SK-N-MC (cell line): ENCODE results near the gene VNN1.

Source experiments
- DNase-seq: peaks from one replicate; pipeline ENCODE4 v3.0.0-alpha.2; 2011; ENCODE audit warnings: low read depth, low spot score
- H3K27ac ChIP-seq: fragments of 200-600 bp; sonication (generic); 2 replicates; pipeline ENCODE4 v1.5.1; 2016; ENCODE audit warnings: mixed run types
- H3K36me3 ChIP-seq: fragments of 200-600 bp; sonication (generic); 2 replicates; pipeline ENCODE4 v1.6.1; 2017; ENCODE audit warnings: antibody characterized with exemption, low read length, mixed read lengths; ENCODE audit not compliant: insufficient read depth
- H3K4me3 ChIP-seq: fragments of 200-600 bp; sonication (generic); 2 replicates; pipeline ENCODE4 v1.5.1; 2016
- H3K9ac ChIP-seq: fragments of 200-600 bp; sonication (generic); 2 replicates; pipeline ENCODE4 v1.8.0; 2017; ENCODE audit warnings: mixed run types, mixed read lengths; ENCODE audit not compliant: insufficient read length
- H3K9me3 ChIP-seq: fragments of 200-600 bp; sonication (generic); 2 replicates; pipeline ENCODE4 v1.6.1; 2017; ENCODE audit warnings: low read depth, mild to moderate bottlenecking, antibody characterized with exemption, low read length, moderate library complexity, mixed read lengths
- EZH2 ChIP-seq: fragments of 200-600 bp; sonication (generic); IDR thresholded peaks from one replicate; pipeline ENCODE4 v1.6.1; 2017; ENCODE audit warnings: antibody characterized with exemption
- FOXP2 ChIP-seq: optimal IDR thresholded peaks from 2 replicates; pipeline ENCODE3; 2011; ENCODE audit warnings: mild to moderate bottlenecking, moderate library complexity; ENCODE audit not compliant: insufficient read depth; ENCODE audit errors: extremely low read length, control extremely low read depth
- POLR2AphosphoS5 ChIP-seq: IDR thresholded peaks from 2 replicates; pipeline ENCODE4 v1.6.1; 2012; ENCODE audit warnings: mild to moderate bottlenecking, low read depth, low read length, borderline replicate concordance

VNN1 gene

DNA sequence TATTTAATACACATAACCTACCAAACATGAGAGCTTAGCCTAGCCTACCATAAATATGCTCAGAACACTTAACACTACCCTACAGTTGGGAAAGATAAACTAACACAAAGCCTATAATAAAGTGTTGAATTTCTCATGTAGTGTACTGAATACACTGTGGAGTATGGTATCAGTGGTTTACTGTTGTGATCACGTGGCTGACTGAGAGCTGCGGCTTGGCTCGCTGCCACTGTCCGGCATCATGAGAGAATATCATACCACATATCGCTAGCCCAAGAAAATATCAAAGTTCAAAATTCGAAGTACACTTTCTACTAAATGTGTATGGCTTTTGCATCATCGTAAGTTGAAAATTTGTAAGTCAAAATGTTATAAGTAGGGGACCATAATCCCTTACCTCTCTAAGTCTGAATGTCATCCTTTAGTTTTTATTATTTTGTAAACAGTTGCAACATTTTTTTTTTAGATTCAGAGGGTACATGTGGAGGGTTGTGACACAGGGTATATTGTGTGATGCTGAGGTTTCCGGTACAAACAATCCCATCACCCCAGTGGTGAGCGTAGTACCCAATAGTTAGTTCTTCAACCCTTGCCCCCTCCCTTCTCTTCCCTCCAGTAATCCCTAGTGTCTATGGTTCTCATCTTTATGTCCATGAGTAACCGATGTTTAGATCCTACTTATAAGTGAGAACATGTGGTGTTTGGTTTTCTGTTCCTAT lies 40.3 kb downstream of the VNN1 start:
- TF ChIP-seq EZH2 (no peak), POLR2AphosphoS5 (no peak), FOXP2 (no peak)
- H3K27ac ChIP-seq, result no peak overlapping the region
- no peak overlapping the region for H3K9ac ChIP-seq
- no peaks in the 10 kb centered on the region for H3K36me3 ChIP-seq
- no peaks in the 10 kb centered on the region for H3K9me3 ChIP-seq
- H3K4me3 ChIP-seq, result no peak overlapping the region
- no peak for DNase-seq

DNA sequence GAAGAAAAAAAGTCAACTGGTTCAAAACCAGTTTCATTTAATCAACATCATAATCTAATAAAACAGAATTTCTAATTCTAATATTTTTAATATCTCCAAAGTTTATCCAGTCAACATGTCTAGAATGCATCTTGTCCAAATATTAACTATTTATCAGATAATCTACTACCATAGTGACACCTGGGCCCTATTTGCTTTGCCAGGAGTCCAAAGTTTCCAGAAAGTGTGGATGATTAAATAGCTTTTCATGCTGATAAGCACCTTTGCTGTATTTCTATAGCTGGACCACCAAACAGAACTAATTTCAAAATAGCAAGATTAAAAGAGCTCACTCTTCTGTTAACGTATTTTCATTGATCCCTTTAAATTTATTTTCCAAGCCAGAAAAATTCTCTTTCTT lies 42.6 kb downstream of the VNN1 start:
- Histone ChIP-seq H3K9ac (no peak overlapping the region), H3K27ac (no peak overlapping the region)
- TF ChIP-seq EZH2 (no peak), FOXP2 (no peak), POLR2AphosphoS5 (no peak)

DNA sequence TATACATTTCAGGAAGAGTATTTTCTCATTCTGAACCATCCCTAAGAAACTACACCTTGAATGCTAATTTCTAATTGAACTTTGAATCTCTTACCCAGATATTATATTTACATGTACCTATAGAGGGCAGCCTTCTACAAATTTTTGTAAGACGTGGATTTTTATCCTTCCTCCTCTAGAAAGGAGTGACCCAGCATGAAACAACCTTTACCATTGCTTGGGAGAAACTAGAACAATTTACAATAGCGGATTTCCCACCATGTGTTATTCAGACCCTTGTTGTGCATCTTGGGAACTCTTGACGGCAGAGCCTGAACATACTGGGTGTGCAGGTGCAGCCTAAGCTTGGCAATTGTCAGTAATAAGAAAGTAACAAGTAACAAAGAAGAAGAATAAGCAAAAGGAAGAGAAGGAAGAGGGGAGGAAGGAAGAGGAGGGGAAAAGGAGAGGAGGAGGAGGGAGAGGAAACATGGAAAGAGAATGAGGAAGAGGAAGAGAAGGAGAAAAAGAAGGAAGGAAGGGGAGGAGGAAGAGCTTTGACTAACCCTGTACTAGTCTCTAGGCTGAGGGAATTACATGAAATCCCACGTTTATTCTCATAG lies 44.1 kb downstream of the VNN1 start:
- H3K27ac ChIP-seq, result no peak overlapping the region
- no peaks in the 10 kb centered on the region for H3K9me3 ChIP-seq
- TF ChIP-seq POLR2AphosphoS5, result no peak
- no peak for TF ChIP-seq EZH2
- no peak for TF ChIP-seq FOXP2
- H3K9ac ChIP-seq, result no peak overlapping the region
- no peak for DNase-seq
- peak overlapping the region; percentile 57 for H3K4me3 ChIP-seq
- no peaks in the 10 kb centered on the region for H3K36me3 ChIP-seq

More for the DNA sequence above, 42.6 kb downstream of the VNN1 start:
- H3K4me3 ChIP-seq, result no peak overlapping the region
- no peak for DNase-seq
- no peaks in the 10 kb centered on the region for H3K36me3 ChIP-seq
- H3K9me3 ChIP-seq, result no peaks in the 10 kb centered on the region

DNA sequence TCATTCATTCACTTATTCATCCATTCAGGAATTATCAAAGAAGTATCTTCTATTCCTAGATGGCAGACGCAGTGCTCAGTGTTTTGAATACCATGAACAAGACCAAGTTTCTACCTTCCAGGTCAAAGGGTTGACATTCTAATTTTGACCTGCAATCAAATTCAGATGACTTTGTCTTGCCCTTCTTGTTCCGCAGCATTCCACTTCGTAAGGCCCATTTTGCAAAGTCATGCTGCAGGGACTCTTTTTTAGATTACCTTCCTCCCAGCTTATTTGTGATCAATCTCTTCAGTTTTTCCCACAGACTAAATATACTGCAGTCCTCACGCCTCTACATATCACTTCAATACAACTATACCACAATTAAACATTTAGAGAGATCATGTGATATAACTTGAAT lies 47.7 kb downstream of the VNN1 start:
- Histone ChIP-seq H3K9ac (no peak overlapping the region), H3K27ac (no peak overlapping the region), H3K4me3 (no peak overlapping the region), H3K36me3 (no peaks in the 10 kb centered on the region), H3K9me3 (no peaks in the 10 kb centered on the region)
- no peak for TF ChIP-seq POLR2AphosphoS5
- no peak for TF ChIP-seq EZH2
- no peak for DNase-seq

DNA sequence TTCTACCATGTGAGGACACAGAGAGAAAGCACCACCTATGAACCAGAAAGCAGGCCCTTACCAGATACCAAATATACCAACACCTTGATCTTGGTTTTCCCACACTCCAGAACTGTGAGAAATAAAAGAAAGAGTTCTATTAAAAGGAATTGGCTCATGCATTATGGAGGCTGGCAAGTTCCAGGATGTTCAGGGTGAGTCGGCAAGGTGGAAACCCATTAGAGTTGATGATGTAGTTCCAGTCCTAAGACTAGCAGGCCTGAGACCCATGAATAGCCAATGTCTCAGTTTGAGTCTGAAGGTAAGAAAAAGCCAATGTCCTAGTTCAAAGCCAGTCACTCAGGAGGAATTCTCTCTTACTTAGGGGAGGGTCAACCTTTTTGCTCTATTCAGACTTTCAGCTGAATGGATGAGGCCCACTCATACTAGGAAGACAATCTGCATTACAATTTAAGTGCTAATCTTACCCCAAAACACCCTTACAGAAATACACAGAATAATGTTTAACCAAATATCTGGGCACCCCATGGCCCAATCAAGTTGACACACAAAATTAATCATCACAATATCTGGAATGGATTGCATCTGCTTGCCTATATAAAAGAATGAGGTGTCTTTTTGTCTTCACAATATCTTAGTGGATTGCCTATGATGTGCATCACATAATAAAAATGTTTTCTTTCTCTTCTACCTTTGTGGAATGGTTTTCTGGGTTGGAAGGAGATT lies 49.4 kb downstream of the VNN1 start:
- H3K4me3 ChIP-seq, result no peak overlapping the region
- DNase-seq, result no peak
- no peaks in the 10 kb centered on the region for H3K36me3 ChIP-seq
- no peaks in the 10 kb centered on the region for H3K9me3 ChIP-seq
- no peak overlapping the region for H3K9ac ChIP-seq
- no peak overlapping the region for H3K27ac ChIP-seq
- TF ChIP-seq FOXP2 (no peak), POLR2AphosphoS5 (no peak), EZH2 (no peak)

DNA sequence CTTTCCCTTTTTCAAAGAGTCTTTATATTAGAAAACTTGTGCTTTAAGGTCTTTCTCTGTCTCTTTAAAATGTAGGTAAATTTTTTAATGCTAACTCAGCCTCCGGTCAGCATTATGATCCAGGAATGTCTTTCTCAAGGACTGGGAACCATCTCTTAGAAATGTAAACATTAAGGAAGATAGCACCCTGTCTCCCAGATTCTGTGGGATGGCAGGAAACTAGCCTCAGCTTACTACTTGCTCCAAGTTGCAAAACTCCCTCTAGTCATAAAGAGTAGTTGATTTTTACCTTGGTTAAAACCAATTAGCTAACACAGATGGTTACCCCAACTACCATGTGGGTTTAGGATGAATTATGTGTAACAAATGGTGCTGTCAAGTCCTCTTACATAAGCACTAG lies 50.2 kb downstream of the VNN1 start:
- no peak for TF ChIP-seq EZH2
- TF ChIP-seq FOXP2, result no peak
- TF ChIP-seq POLR2AphosphoS5, result no peak
- no peaks in the 10 kb centered on the region for H3K36me3 ChIP-seq
- DNase-seq, result no peak
- H3K9me3 ChIP-seq, result no peaks in the 10 kb centered on the region
- H3K9ac ChIP-seq, result no peak overlapping the region
- H3K4me3 ChIP-seq, result no peak overlapping the region
- no peak overlapping the region for H3K27ac ChIP-seq

DNA sequence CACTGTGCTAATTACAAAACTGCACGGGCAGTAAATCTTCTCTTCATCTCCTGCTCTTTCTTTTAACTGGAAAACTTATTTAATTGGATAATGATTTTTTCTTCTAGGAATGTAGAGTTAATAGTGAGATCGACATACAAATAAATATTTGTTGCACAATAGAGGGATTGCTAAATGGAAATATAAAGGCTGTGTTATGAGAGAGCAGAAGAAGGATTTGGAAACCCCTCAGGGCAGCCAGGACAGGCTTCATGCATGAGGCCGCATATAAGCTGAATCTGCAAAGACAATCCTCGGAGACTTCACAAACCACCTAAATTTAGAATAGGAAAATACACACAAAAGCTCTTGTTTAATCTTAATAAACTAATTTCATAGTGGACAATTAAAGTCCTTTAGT lies 51.9 kb downstream of the VNN1 start:
- no peak for DNase-seq
- Histone ChIP-seq H3K9ac (no peak overlapping the region), H3K36me3 (no peaks in the 10 kb centered on the region), H3K27ac (no peak overlapping the region), H3K4me3 (no peak overlapping the region), H3K9me3 (no peaks in the 10 kb centered on the region)
- TF ChIP-seq EZH2 (no peak), FOXP2 (no peak), POLR2AphosphoS5 (no peak)

DNA sequence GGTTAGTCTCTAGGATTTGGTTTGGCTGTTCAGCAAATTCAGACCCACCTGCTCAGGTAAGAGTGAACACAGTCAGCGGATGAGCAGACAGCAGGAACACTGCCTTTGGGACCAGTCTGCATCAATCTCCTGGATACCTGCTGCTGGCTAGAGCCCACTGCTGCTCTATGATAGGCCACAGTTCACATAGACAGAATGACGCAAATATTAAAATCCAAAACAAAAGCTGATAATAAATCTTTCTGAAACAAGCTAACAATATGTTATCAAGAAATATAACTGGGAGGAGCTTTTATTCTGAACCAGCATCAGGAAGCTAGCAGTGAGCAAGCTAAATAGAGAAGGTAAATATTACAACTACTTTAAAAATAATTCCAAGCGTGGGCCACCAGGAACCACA lies 54.8 kb downstream of the VNN1 start, which contains the start of gene TAAR1:
TSS of gene TAAR1 (minus strand) at position 101 of the 400 bp plus-strand sequence. CDS start 13,179 bp downstream, outside the sequence.
- H3K4me3 ChIP-seq, result no peak within 1 kb of the TSS
- H3K9ac ChIP-seq, result peak within 1 kb of the TSS; percentile 12
- TF ChIP-seq POLR2AphosphoS5 (no peak), FOXP2 (no peak), EZH2 (no peak)
- no peak for DNase-seq
- H3K27ac ChIP-seq, result no peak within 1 kb of the TSS
- no peaks in the 10 kb centered on the region for H3K9me3 ChIP-seq
- no peaks in the 10 kb centered on the region for H3K36me3 ChIP-seq

DNA sequence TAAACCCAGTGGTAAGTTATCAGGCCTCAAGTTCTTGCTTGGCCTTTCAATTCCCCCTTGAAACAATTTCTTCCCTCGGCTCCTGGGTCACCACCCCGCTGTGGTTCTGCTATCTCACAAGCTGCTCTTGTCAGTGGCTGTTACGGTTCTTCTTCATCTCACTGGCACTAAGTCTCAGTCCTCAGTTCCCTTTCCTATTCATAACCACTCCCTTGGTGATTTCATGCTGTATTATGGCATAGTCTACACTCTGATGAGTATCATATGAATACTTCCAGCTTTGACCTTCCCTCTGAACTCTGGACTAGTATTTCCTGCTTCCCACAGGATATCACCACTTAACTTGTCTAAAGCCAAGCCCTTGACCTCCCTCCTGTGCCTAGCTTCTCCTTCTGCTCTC lies 62.8 kb downstream of the VNN1 start:
- Histone ChIP-seq H3K4me3 (no peak overlapping the region), H3K9me3 (no peaks in the 10 kb centered on the region), H3K27ac (no peak overlapping the region), H3K36me3 (no peaks in the 10 kb centered on the region), H3K9ac (no peak overlapping the region)
- DNase-seq, result no peak
- TF ChIP-seq EZH2 (no peak), POLR2AphosphoS5 (no peak), FOXP2 (no peak)
